Tongue (tissue), 2 donors: ENCODE measurements around the gene NTM. TPM values are rescaled to one million over a fixed set of nuclear protein-coding genes. Genes with fewer than 3 reads are reported as not detected.

Experiments
- DNase-seq: peaks from one replicate; pipeline ENCODE4 v3.0.0-alpha.2; 2015
- total RNA-seq: library from RNA; depleted of rRNA; stranded (reverse); fragments of >200 nt; gene quantifications from one replicate; pipeline ENCODE4 v1.2.3, GENCODE V29; 2014

NTM gene
- total RNA-seq, 1 donor from 2014 or later: 12.1 TPM

- no peak for DNase-seq
Observed at GRCh38 chr11:132008226-132008625, 637.8 kb downstream of the NTM start.

- DNase-seq: no peak
Observed at GRCh38 chr11:132008872-132009271, 638.5 kb downstream of the NTM start.

DNA sequence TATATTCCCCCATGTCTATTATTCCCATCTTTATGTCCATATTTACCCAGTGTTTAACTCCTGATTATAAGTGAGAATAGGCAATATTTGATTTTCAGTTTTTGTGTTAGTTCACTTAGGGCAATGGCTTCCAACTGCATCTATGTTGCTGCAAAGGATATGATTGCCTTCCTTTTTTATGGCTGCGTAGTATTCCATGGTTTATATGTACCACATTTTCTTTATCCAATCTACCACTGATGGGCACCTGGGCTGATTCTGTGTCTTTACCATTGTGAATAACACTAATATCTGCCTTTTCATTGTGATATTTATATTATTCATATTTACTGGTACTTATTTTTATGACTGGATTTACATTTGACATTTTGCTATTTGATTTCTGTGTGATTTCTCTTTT lies 649.6 kb downstream of the NTM start:
- no peak for DNase-seq

GRCh38 chr11:132022285-132022684 lies 651.9 kb downstream of the NTM start:
- DNase-seq: no peak

- peak; percentile 35 for DNase-seq
Observed at GRCh38 chr11:132022733-132023478, 652.5 kb downstream of the NTM start.

GRCh38 chr11:132024587-132025295 lies 654.3 kb downstream of the NTM start:
- DNase-seq: no peak

DNA sequence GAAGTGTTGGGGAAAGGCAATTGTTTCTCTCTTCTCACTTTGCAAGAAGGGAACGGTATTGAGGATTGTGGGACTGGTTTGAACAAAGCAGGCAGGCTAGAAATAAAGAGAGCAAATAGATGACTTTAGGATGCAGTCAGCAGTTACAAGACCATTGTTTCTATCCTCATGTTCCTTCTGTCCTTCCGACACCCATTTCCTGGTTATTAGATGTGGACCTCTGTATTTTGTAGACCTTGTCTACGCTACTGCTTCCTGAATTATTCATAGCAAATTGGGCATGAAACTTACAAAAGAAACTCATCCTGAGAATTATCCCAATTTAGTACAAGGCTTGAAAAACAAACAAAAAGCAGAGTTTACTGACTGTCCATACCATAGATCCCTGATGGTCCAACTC lies 656.3 kb downstream of the NTM start:
- DNase-seq: no peak

- peak; percentile 83 for DNase-seq
Observed at GRCh38 chr11:132028380-132029240, 658.2 kb downstream of the NTM start.

DNA sequence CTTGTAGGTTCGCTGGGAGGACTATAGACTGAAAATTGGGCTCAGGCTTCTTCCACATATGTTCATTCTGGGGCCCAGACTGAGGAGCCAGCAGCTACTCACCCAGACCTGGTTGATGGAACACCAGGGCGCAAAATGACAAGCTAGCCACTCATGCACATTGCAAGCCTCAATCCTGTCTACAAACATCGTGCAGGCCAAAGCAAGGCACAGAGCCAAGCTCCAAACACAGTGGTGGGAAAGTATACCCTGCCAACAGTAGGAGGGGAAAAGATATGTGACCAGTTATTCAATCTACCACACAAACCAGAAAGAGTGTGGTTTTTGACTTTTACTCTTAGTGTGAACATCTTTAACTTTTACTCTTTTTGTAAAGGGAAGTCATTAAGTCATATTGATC lies 660.5 kb downstream of the NTM start:
- DNase-seq: no peak

GRCh38 chr11:132032555-132032954 lies 662.1 kb downstream of the NTM start:
- no peak for DNase-seq

- DNase-seq: no peak
Observed at GRCh38 chr11:132033051-132033450, 662.6 kb downstream of the NTM start.

- DNase-seq: no peak
Observed at GRCh38 chr11:132035228-132035627, 664.8 kb downstream of the NTM start.

- no peak for DNase-seq
Observed at GRCh38 chr11:132035766-132036165, 665.4 kb downstream of the NTM start.

GRCh38 chr11:132036220-132036619 lies 665.8 kb downstream of the NTM start:
- DNase-seq: no peak

- no peak for DNase-seq
Observed at GRCh38 chr11:132036746-132037466, 666.5 kb downstream of the NTM start.

GRCh38 chr11:132037467-132037862 lies 667.0 kb downstream of the NTM start:
- no peak for DNase-seq

DNA sequence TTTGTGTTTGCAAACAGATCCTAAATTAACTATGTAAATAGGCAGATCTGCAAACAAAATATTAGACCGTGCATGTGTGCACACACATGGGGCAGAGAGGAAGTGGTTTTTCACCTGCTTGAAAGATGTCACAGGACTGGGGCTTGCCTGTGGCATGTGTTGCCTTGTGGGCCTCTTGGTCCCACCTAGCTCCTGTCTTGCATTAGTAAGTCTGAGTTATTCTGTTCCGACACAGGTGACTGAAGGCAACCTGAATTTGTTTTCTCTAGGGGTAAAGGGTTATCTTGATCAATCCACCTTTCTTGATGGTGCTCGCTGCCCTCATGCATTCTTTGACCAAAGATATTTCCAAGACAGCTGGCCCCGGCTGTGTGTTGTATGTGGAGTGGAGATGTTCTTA lies 667.5 kb downstream of the NTM start:
- DNase-seq: no peak

- no peak for DNase-seq
Observed at GRCh38 chr11:132039521-132039920, 669.1 kb downstream of the NTM start.

DNA sequence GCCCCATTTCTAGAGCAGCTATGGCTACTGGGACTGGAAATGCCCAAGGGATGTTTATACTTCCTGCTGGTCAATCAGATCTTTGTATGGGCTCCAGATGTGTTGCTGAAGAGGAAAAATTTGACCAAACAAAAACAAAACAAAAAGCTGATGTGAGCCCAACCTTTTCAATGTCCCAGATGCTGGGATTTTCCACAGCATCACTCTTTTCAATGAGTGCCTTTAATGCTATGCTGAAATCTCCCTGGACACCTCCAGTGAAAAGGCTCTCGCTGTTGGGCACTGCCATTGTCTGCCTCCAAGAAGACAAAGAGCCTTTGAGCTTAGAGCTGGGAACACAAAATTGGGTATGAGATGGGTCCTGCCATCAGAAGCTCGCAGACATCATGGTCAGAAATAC lies 671.9 kb downstream of the NTM start:
- DNase-seq: no peak

- no peak for DNase-seq
Observed at GRCh38 chr11:132043714-132044113, 673.3 kb downstream of the NTM start.

- DNase-seq: no peak
Observed at GRCh38 chr11:132045107-132045506, 674.7 kb downstream of the NTM start.

- no peak for DNase-seq
Observed at GRCh38 chr11:132046288-132046865, 676.0 kb downstream of the NTM start.
